Tibial nerve (tissue), 4 donors: ENCODE results near the gene KRTAP10-9.

ENCODE experiments used
- EP300 ChIP-seq, 2 donors: sonication (generic); formaldehyde crosslinking; IDR thresholded peaks; one replicate each; pipeline ENCODE4 v1.6.1; 2017; ENCODE audit warnings: antibody characterized with exemption in 2 of 2, mild to moderate bottlenecking in 1 of 2
- POLR2A ChIP-seq, 2 donors: fragments of 450-650 bp; IDR thresholded peaks; one replicate each; pipeline ENCODE4 v1.6.1; 2017; ENCODE audit warnings: antibody characterized with exemption in 2 of 2, mild to moderate bottlenecking in 2 of 2, moderate library complexity in 2 of 2
- TF ChIP-seq, protein P1 (sequence below), 5 experiments: fragments of 200-600 bp in 3 of 5; fragments of 450-650 bp in 2 of 5; sonication (generic) in 3 of 5; IDR thresholded peaks; one replicate each; pipeline ENCODE4 v1.5.1; 2016 to 2019; ENCODE audit warnings: antibody characterized with exemption in 5 of 5, mild to moderate bottlenecking in 3 of 5, moderate library complexity in 2 of 5

DNA sequence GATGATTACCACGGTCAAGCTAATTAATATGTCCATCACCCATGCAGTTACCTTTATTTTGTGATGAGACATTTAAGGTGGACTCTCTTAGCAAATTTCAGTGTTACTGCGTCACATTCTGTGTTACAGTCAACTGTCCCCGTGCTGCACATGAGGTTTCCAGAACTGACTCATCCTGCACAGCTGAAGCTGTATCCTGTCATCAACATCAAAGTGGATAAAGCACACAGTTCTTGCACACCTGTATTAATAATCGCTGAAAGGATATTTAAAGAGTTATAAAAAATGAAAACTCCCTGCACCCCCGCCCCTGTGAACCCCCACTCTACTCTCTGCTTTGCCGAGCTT is 43.1 kb upstream of the KRTAP10-9 start:
- TF ChIP-seq, protein P1, sequence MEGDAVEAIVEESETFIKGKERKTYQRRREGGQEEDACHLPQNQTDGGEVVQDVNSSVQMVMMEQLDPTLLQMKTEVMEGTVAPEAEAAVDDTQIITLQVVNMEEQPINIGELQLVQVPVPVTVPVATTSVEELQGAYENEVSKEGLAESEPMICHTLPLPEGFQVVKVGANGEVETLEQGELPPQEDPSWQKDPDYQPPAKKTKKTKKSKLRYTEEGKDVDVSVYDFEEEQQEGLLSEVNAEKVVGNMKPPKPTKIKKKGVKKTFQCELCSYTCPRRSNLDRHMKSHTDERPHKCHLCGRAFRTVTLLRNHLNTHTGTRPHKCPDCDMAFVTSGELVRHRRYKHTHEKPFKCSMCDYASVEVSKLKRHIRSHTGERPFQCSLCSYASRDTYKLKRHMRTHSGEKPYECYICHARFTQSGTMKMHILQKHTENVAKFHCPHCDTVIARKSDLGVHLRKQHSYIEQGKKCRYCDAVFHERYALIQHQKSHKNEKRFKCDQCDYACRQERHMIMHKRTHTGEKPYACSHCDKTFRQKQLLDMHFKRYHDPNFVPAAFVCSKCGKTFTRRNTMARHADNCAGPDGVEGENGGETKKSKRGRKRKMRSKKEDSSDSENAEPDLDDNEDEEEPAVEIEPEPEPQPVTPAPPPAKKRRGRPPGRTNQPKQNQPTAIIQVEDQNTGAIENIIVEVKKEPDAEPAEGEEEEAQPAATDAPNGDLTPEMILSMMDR (IDR thresholded peaks at IDR 0.05): no peak
- TF ChIP-seq POLR2A (IDR thresholded peaks at IDR 0.05) (no peak), EP300 (IDR thresholded peaks at IDR 0.05) (no peak)
